ENCODE data around the gene NBPF9.
"Not testable (repeated sequence)": the region's sequence is repeated elsewhere in the genome, so short reads cannot be mapped to it uniquely, and the experiment has no call there.

DNA sequence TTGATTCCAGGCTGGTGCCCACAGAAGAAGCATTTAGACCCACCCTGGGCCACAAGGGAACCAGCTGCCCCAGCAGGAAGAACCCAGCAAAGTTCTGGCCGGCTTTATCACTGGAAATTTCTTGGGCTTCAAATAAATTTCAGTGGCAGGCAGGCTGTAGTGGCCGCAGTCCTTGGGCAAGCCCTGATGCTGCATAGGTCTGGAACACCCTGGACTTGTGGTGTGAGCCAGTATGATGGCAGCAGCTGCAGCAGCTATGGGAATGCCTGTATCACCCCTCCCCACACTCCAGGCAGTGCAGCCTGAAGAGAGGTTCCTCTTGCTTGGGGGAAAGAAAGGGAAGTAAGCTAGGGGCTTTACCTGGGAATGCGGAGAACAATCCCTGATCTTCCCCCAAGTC lies 69.4 kb downstream of the NBPF9 start:
- not testable (repeated sequence) for TF ChIP-seq EP300 (IDR thresholded peaks at IDR 0.05; ENCODE audit: low read depth)
- TF ChIP-seq, protein P1, sequence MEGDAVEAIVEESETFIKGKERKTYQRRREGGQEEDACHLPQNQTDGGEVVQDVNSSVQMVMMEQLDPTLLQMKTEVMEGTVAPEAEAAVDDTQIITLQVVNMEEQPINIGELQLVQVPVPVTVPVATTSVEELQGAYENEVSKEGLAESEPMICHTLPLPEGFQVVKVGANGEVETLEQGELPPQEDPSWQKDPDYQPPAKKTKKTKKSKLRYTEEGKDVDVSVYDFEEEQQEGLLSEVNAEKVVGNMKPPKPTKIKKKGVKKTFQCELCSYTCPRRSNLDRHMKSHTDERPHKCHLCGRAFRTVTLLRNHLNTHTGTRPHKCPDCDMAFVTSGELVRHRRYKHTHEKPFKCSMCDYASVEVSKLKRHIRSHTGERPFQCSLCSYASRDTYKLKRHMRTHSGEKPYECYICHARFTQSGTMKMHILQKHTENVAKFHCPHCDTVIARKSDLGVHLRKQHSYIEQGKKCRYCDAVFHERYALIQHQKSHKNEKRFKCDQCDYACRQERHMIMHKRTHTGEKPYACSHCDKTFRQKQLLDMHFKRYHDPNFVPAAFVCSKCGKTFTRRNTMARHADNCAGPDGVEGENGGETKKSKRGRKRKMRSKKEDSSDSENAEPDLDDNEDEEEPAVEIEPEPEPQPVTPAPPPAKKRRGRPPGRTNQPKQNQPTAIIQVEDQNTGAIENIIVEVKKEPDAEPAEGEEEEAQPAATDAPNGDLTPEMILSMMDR (IDR thresholded peaks at IDR 0.05): not testable (repeated sequence)

All from transverse colon (tissue), 3 donors.